ENCODE measurements around the gene SOX13.

DNA sequence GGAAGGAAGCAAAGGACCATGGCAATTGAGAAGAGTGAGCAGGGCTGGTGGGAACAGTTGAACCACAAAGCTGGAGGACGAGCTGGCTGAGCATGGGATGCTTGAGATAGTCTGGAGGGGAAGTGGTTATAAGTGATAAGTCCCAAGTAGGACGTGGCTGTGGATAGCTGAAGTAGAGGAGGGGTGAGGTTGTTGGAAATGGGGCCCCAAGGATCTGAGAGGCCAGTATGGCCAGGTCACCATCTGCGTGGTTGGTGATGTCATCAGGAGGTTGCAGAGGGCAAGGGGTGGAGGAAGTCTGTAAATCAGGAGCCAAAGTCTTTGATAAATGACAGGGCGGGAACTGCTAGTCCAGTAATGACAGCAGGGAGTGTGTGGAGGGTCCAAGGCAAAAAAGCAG lies 104.2 kb downstream of the SOX13 start:
- TF ChIP-seq POLR2AphosphoS5 (IDR thresholded peaks at IDR 0.05; ENCODE audit: insufficient read depth in 1 of 2, low read depth in 1 of 2) (no peak), POLR2A (IDR thresholded peaks at IDR 0.05) (no peak)

Measured in vagina (tissue), 2 donors.